Lower lobe of right lung (tissue), 2 donors: ENCODE results near the gene PRR36. TPM values are rescaled to one million over a fixed set of nuclear protein-coding genes. Genes with fewer than 3 reads are reported as not detected.
A peak's percentile ranks its signal among the peaks of the same experiment; 100 is the strongest.

Experiments used
- ATAC-seq, 2 donors: fragments of 200-7000 bp; cut with Tn5 transposase; one replicate each; pipeline ENCODE4 v1.9.1; 2020 to 2022; ENCODE audit warnings: mild to moderate bottlenecking in 2 of 2, moderate library complexity in 2 of 2
- DNase-seq: peaks from one replicate; pipeline ENCODE4 v3.0.0-alpha.2; 2020
- H3K27ac ChIP-seq: fragments of 200-600 bp; one replicate; pipeline ENCODE4 v1.8.0; 2022
- H3K27me3 ChIP-seq: fragments of 200-600 bp; one replicate; pipeline ENCODE4 v1.8.0; 2022; ENCODE audit warnings: low read depth
- H3K36me3 ChIP-seq: fragments of 200-600 bp; one replicate; pipeline ENCODE4 v1.8.0; 2022; ENCODE audit warnings: mild to moderate bottlenecking
- H3K4me1 ChIP-seq: fragments of 200-600 bp; one replicate; pipeline ENCODE4 v1.8.0; 2022
- H3K4me3 ChIP-seq: fragments of 200-600 bp; one replicate; pipeline ENCODE4 v1.8.0; 2022; ENCODE audit warnings: mild to moderate bottlenecking
- H3K9me3 ChIP-seq: fragments of 200-600 bp; one replicate; pipeline ENCODE4 v1.8.0; 2022
- CTCF ChIP-seq: fragments of 200-600 bp; IDR thresholded peaks from one replicate; pipeline ENCODE4 v1.8.0; 2022; ENCODE audit warnings: antibody characterized with exemption, mild to moderate bottlenecking
- intact Hi-C: fragments of 100-400 bp; cut with DNase I; formaldehyde crosslinking; loops from one replicate; pipeline ENCODE4 v1.11.0; 2022
- total RNA-seq: library from RNA; stranded (reverse); fragmentation: NEBNext Ultra II Directional; extraction: Animal tissue kit (Norgen Biotek cat#: 25700); gene quantifications from one replicate; pipeline ENCODE4 v1.2.1, GENCODE V29; 2021
- donor health status: DM: no; HTN: yes; CAD: no; lungs with severe emphysema.

Gene PRR36
- total RNA-seq, 1 donor from 2014 or later = 2.5 TPM

GRCh38 chr19:7914099-7914498, 39.9 kb upstream of the PRR36 start:
- intact Hi-C loops = no loop called here
- H3K4me1 ChIP-seq = peaks cover 31% of the 10 kb centered on the region
- H3K9me3 ChIP-seq = no peaks in the 10 kb centered on the region
- ATAC-seq (no peak), DNase-seq (no peak)
- peaks cover 45% of the 10 kb centered on the region for H3K27me3 ChIP-seq
- H3K27ac ChIP-seq = no peak overlapping the region
- H3K4me3 ChIP-seq = no peak overlapping the region
- TF ChIP-seq CTCF = no peak
- peaks cover 40% of the 10 kb centered on the region for H3K36me3 ChIP-seq

- H3K4me3 ChIP-seq = no peak overlapping the region
- ATAC-seq (no peak), DNase-seq (no peak)
- no peak overlapping the region for H3K27ac ChIP-seq
- H3K27me3 ChIP-seq = peaks cover 43% of the 10 kb centered on the region
- H3K9me3 ChIP-seq = no peaks in the 10 kb centered on the region
- no peak for TF ChIP-seq CTCF
- intact Hi-C loops = no loop called here
- peaks cover 29% of the 10 kb centered on the region for H3K4me1 ChIP-seq
- peaks cover 43% of the 10 kb centered on the region for H3K36me3 ChIP-seq
These were observed 39.5 kb upstream of the PRR36 start for GRCh38 chr19:7913652-7914051.

- ATAC-seq (no peak), DNase-seq (peak; percentile 43)
- Histone ChIP-seq H3K27ac (no peak overlapping the region), H3K36me3 (peaks cover 43% of the 10 kb centered on the region), H3K9me3 (no peaks in the 10 kb centered on the region), H3K4me1 (peaks cover 26% of the 10 kb centered on the region), H3K27me3 (peaks cover 36% of the 10 kb centered on the region), H3K4me3 (no peak overlapping the region)
- no peak for TF ChIP-seq CTCF
- intact Hi-C loops = no loop called here
These were observed 38.7 kb upstream of the PRR36 start for GRCh38 chr19:7912697-7913564.

- intact Hi-C loops = no loop called here
These were observed 38.0 kb upstream of the PRR36 start for GRCh38 chr19:7912144-7912696.

More at GRCh38 chr19:7912144-7912696, 38.0 kb upstream of the PRR36 start:
- Histone ChIP-seq H3K36me3 (peaks cover 43% of the 10 kb centered on the region), H3K9me3 (no peaks in the 10 kb centered on the region), H3K27ac (no peak overlapping the region), H3K4me3 (no peak overlapping the region), H3K27me3 (peaks cover 29% of the 10 kb centered on the region), H3K4me1 (peaks cover 25% of the 10 kb centered on the region)
- peak; percentile 48 for DNase-seq
- TF ChIP-seq CTCF = no peak
- ATAC-seq = no peak
